HG03354 (cell line): ENCODE measurements around the gene ANKS1B.

Source experiments
- ATAC-seq: cut with Tn5 transposase; IDR thresholded peaks from one replicate; pipeline ENCODE4 v1.9.1; 2021; ENCODE audit warnings: mild to moderate bottlenecking; ENCODE audit not compliant: unreplicated experiment, poor library complexity, severe bottlenecking

Gene ANKS1B

DNA sequence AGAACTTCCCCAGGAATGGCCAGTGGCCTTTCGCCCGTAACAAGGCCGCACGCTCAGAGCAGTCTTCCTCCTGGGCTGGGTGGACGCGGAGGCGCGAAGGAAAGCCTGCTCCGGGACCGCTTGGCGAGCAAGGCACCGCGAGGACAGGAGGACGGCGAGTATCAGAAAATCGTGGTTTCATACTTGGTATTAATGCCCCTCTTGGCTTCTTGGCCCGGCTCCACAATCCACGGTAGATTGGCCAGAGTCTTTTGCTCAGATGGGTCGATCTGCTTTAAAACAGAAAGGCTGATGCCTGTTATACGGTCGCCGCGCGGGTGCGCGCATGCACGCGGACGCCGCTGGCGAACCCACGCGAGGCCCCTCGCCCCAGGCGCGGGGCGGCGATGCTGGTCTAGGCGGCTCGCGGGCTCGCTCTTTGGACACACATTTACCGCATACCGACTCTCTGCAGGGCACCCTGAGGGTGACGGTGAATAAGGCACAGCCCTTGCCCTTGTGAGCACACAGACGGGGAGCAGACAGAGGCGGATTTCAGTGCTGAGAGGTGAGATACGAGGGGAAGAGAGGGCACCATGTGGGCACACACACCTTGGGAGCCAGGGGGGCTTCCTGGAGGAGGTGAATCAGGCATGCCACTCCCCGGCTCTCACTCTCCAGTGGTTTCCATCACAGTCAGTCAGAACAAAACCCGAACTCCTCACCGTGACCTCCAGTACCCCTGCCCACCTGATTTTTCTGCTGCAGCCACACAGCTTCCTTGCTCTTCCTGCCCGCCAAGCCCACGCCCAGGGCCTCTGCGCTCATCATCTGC lies 1239.0 kb downstream of the ANKS1B start:
- peak; percentile 72 for ATAC-seq

DNA sequence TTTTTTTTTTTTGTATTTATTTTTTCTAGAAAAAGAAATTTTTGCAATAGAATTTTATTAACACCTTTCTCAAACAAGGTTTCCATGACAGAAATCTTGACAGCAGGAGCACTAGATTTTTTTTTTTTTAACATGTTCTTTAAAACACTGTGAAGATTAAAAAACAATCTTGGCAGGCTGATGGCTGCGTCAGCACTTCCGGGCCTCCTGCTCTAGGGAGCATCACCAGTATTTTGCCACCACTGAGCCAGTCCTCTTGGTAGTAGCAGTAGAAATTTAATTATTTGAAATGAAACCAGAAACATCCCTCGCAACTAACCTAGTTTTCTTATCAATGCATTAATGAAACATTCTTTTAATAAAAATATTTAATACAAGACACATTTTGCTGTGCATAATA lies 1240.1 kb downstream of the ANKS1B start:
- ATAC-seq = no peak

DNA sequence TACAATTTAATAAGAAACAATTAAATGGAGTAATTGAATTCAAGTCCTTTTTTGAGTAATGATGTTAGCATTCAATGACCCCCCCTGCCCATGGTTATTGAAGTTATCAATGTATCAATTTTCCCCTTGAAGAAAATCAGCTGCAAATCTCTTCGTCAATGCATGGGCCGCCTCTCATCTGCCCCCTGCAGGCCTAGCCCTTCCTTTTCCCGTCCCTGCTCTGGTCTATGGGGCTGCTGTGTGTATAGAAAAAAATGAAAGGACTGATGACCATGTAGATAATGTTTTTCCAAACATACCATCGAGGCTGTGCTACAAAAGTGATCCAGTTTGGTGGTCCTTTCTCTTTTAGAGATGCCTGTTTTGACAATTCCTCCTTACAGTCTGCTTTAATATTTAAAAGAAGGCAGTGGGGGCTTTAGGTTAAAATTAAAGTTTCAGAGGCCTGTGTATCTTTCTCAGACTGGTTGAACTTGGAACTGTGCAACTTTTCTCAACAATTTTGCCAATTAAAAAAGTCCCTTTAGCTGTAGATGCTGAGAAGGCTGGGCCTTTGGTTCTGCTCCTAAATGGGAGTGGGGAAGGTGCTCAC lies 1241.3 kb downstream of the ANKS1B start:
- ATAC-seq = peak; percentile 72

DNA sequence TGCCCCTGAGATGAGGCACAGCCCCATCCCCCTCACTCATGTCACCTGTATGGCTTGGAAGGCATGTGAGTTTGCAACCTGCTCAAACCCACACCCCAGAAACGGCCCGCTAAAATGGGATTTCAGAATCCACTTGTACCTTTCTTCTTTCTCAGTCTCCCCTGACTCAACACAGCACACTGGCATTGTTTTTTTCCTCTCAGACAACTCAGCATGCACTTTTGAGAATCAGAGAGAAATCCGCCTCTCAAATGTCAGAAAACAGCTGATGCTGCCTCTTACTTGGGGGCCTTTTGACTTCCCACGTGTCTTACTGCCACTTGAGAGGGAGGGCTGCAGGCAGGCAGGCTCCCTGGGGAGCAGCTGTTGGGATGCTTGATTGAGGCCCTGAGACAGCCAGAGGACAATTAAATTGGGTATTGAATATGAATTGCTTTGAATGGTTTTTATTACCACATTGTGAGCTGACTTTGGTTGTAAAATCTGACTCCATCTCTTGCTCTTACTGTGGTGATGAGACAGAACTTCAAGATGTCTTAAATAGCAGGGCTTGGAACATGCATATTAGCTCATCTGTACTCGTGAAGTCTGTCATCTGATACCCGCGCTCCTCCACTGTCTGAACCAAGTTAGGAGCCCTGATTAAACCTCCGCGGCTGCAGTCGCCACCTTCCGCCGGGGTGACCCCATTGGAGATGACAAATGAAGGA lies 1243.0 kb downstream of the ANKS1B start:
- ATAC-seq = no peak

DNA sequence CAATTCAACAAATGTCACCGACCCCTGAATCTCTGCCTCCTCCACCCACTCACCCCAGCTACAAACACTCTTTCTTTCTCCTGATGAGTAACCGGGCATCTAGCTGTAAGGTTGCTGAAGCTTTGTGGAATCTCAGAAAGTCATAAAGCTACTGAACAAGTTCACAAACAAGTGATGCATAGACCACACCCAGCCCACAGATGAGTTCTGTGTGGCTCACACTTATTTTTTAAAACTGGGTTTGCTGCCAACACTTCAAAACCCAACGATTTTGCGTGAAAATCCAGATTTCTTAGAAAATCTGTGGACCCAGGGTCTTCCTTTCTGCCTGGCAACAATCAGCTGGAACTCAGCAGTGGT lies 1243.6 kb downstream of the ANKS1B start:
- ATAC-seq = no peak

DNA sequence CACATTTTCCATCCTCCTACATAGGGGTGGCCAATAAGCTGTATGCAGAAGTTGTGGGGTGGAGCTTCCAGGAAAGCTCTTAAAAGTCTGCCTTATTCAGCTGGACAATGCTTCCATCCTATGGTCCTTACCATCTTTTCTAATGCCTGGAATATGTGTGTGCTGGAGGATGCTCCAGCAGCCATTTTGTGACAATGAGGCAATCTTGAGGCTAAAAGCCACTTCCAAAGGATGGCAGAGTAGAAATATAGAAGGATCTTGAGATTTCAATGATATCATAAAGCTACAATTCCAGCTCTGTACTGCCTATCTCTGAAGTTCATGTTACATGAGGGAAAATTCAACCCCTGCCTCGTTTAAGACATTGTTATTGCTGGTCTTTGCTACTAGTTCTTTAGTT lies 1244.0 kb downstream of the ANKS1B start:
- ATAC-seq = no peak

DNA sequence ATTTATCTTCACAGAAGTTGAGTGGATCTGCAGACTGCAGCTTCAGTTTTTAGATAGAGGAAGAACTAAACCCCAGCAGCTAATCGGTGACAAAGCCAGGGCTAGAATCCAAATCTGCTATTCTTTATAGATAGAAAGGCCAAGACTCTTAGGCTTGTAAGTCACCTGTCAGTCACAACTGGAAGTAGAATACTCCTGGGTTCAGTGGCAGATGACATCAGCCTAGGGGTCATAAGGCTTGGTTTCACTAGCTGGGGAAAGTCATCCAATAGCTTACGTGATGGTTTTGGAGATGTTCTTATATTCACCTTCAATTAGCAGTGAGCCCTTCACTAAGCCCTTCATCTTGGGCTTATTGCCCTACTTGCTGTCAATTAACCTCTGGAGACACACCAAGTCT lies 1246.2 kb downstream of the ANKS1B start:
- no peak for ATAC-seq

DNA sequence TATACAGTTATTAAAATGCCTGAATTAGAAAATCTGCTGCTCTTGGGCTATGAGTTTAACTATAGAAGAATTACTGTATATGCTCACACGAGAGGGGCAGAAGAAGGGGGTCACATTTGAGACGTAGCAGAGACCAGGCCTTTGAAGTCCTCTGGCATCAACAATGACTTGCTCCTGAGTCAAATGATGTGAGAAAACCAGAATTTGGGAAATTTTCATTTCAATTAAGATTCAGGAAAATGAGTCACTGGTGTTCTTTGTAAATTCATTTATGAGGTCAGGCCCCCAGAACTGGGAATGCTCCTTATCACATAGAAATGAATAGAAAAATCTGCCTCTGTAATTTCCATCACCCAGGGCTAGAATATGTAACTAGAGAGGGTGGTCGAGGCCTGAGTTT lies 1246.7 kb downstream of the ANKS1B start:
- ATAC-seq = no peak

DNA sequence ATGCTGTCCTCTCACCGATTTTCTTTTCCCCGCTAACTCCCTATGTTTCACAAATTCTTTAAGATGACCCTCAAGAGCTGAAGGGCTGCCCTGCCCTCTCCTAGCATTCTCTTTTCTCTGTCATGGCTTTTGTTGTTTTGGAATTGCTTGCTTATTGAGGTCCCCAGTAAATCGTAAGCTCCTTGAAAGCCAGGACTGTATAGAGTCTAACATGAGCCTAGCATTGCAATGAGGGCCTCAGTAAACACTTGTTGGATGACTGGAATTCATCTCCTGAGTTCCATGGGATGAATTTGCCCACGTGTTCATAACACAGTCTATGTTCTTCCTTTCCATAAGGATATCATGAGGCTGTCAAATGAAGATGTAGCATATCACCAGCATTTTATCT lies 1247.4 kb downstream of the ANKS1B start:
- no peak for ATAC-seq

DNA sequence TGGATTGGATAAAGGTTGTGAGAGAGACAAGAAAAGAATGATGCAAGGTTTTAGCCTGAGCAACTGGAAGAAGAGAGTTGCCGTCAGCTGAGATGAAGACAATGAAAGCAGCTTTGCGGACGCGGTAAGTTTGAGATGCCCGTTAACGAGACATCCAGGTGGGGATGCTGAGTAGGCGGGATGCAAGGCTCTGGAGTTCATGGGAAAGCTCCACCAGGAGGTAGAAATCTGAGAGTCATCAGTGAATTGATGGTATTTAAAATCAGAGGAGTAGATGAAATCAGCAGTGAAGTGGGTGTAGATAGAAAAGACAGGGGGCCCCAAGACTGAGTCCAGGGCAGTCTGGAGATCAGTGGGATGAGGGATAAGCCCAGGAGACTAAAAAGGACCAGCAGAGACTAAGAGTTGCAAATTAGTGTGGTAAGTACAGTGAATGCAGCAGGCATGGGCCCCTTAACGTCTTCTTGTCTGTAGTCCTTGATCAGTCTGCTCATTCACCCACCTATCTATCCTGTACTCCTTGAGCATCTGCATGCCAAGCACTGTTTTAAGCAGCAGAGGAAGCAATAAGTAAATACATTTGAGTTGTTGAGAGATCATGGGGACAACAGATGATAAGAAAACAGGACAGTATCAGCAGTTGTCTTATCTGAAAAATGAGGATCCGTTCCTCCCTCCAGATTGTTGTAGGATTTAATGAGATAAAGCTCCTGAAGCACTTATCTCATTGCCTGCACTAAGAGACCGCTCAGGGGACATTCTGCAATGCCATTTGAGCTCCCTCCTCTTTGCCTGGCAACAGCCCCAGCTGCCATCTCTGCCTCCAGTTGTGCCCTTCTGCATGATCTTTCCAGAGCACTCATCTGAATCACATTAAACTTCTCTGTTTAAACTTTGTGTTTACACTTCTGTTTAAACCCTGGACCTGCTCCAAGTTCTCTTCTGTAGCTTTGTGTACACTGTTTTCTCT lies 1248.1 kb downstream of the ANKS1B start:
- no peak for ATAC-seq

DNA sequence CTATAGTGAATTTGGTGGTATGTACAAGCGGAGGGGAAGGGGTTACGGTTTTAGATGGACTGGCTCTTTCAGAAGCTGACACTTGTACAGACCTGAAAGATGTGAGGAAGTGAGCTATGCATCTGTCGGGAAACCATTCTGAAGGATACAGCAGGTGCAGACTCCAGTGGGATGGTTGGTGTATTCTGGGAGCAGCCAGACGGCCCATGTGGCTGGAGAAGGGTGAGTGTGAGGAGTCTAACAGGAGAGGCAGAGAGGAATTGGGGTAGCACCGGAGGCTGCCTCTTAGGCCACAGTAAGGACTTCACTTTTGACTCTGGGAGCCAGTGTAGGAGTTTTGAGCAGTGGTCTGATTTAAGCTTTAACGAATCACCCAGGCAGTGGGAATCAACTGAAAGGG lies 1248.9 kb downstream of the ANKS1B start:
- no peak for ATAC-seq

DNA sequence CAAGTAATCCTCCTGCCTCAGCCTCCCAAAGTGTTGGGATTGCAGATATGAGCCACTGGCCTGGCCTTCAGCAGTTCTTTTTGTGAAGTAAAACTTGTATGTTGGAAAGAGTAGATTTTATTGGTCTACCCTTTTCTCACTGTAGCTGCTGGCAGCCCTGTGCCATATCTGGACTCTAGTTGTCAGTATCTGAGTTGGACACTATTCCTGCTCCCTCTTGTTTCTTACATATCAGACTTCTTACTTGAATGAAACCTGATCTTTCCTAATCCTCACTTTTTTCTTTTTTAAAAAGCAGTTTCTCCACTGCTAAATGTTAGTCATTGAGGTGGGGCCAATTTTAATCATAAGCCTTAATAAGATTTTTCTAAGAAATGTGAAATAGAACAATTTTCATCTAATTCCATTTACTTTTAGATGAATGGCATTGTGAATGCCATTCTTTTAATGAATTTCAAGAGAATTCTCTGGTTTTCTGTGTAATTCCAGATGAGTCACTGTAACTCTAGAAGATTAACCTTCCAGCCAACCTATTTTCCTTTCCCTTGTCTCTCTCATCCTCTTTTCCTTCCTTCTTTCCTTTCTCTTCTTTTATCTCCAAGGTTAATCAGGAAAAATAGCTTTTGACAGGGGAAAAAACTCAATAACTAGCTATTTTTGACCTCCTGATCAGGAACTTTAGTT lies 1250.9 kb downstream of the ANKS1B start:
- no peak for ATAC-seq

DNA sequence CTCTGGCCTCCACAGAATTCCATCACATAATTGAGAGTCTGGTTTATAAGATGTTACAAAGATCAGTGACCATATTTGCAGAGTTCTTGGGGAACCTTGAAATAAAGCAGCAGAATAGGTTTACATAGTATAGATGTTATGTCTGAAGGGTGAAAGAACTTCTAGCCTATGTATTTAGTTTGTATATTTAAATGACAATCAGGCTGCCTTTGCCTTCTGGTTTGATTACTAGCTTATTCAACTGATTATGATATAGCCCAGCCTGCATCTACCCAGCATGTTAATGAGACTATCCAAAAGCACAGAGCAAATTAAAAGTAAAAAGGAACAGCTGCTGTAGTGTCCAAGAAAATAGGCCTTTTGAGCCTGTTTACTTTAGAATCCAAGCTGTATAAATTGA lies 1254.3 kb downstream of the ANKS1B start:
- no peak for ATAC-seq

DNA sequence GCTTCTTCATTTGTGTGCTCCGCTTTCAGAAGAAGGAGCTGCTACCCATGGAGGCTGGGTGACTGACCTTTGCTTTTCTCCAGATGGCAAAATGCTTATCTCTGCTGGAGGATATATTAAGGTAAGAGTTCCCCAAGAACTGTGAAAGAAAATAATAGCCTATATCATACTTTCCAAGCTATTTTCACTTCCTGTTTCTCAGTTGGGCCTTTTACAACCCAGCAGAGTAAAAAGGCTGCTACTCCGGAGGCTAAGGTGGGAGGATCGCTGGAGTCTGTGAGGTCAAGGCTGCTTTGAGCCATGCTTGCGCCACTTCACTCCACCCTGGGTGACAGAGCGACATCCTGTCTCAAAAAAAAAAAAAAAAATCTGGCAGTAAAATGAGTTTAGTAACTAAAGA lies 1257.5 kb downstream of the ANKS1B start:
- no peak for ATAC-seq

DNA sequence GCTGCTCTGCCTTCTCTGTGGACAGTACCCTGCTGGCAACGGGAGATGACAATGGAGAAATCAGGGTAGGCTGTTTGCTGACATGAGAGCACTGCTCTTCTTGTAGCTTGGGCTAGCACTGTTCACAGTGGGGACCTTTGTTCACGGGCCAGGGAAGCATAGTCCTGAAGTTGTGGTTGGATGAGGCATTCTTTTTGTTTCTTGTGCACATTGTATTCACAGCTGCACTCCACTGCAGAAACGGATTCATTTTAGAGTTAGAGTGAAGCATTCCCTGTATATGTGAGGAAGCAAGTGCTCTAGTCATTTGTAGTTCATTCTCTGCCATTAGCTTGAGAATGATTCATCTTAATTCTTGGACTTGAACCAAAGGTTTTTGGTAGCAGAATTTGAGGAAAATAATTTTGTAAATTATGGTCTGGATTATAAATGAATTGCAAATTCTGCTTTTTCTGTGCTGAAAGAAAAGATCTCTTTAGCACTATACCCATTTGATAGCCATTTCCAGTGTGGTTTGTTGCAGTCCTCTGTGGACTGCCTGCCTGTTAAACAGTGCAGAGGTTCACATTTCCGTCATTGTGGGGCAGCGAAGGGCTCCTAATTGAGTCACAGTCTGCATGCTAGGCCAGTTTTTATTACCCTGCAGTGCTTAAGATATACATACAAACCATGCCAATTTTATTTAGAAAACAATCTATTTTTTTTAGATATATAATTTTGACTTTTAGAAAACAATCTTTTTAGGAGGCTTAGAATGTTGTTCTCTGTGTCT lies 1259.1 kb downstream of the ANKS1B start:
- ATAC-seq = peak; percentile 91

DNA sequence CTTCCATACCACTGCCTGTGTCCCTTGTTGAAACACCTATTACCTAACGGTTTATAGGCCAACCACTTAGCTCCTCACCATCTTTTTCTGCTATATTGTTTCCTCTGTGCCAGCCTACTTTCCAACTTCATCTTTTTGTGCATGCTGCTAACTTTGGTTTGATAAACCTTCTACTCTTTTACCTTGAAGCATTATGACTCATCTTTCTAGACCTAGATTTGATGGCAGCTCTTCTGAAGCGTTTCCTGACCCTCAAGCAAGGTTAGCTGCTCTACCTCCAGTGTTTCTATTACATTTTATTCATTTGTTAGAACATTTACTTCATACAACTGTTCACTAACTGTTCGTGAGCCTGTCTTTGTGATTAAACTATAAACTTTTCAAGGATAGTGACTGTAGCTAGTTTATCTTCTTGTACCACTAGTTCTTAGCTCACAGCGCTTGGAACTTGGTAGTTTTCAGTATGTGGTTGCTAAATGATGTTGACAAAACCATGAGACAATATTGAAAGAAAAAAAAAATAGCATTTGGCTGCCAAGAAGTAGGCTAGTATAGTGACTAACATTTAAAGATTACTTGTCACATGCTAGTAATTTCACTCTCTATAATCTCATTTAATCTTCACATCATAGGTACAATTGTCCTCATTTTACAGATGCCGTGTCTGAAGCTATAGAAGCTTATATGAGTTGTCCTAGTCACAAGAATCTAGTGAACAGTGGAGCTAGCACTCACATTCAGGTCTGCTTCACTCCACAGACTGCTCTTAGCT lies 1260.2 kb downstream of the ANKS1B start:
- ATAC-seq = no peak

DNA sequence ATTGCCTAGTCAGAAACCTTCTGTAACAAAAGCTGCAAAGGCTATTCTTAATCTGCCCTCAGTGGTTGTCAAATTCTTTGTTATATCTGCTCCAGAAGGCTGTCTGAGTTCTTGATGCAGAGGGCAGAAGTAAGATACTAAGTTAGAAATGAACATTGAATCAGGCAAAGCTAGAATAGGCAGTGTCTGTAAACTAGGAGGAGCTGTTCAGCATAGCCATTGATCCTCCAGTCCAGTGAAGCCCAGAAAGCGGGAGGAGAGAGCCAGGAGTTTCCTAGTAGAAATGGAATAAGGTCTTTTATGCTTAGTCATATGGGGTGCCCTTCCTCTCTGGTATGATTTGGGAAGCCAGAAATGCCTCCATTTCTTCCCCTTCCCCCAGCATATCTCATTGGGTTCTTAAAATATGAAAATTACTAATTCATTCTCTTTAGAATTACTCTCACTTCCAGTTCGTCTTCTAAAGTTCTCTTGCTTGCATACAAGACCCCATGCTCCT lies 1263.5 kb downstream of the ANKS1B start:
- ATAC-seq = no peak
